SJSA1 (cell line): Measurements from ENCODE around the gene PLA2G2C. TPM values are rescaled to one million over a fixed set of nuclear protein-coding genes. Genes with fewer than 3 reads are reported as not detected.

Experiments used
- DNase-seq, 2 experiments: peaks; one replicate each; pipeline ENCODE4 v3.0.0-alpha.2; 2015 to 2020; ENCODE audit warnings: low spot score in 2 of 2, low read depth in 1 of 2
- H3K27ac ChIP-seq: fragments of 250-450 bp; sonication (Bioruptor Pico); 2 replicates; pipeline ENCODE4 v1.5.1; 2020; ENCODE audit warnings: mild to moderate bottlenecking, moderate library complexity
- H3K27me3 ChIP-seq: fragments of 250-450 bp; sonication (Bioruptor Pico); replicated peaks from 2 replicates; pipeline ENCODE4 v1.5.1; 2020; ENCODE audit warnings: mild to moderate bottlenecking, moderate library complexity
- H3K36me3 ChIP-seq: fragments of 250-450 bp; sonication (Bioruptor Pico); 2 replicates; pipeline ENCODE4 v1.5.1; 2020; ENCODE audit warnings: mild to moderate bottlenecking
- H3K4me1 ChIP-seq: fragments of 250-450 bp; sonication (Bioruptor Pico); replicated peaks from 2 replicates; pipeline ENCODE4 v1.6.1; 2021; ENCODE audit warnings: mild to moderate bottlenecking
- H3K4me3 ChIP-seq: fragments of 250-450 bp; sonication (Bioruptor Pico); 2 replicates; pipeline ENCODE4 v1.5.1; 2020; ENCODE audit warnings: mild to moderate bottlenecking
- H3K9me3 ChIP-seq: fragments of 250-450 bp; sonication (Bioruptor Pico); replicated peaks from 2 replicates; pipeline ENCODE4 v1.5.1; 2020; ENCODE audit warnings: mild to moderate bottlenecking
- total RNA-seq: library from RNA; depleted of rRNA; stranded (reverse); fragments of >200 nt; shearing (Covaris generic); gene quantifications from 2 replicates; pipeline ENCODE4 v1.2.3, GENCODE V29; 2014

PLA2G2C gene
- total RNA-seq, 1 experiment from 2014 or later: not detected

DNA sequence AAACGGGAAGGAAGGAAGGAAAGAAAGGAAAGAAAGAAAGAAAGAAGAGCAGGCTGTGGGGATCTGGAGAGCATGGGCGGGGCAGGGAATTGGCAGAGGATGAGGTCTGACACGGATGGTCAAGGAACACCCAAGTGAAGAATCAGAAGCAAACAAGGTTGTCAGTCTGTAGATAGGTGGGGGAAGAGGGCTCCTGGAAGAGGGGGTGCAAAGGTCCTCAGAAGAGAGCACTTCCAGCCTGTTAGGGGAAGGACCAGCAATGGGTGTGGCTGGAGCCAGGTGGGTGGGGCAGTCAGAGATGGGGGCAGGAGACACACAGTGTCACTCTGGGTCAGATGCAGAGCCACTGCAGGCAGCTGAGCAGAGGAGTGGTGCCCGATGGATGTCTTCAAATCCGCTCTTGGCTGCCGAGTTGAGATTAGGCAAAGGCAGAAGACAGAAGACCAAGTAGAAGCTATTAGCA is 11.0 kb upstream of the PLA2G2C start:
- no peak overlapping the region for H3K4me3 ChIP-seq
- DNase-seq: no peak
- H3K27ac ChIP-seq: no peak overlapping the region
- H3K9me3 ChIP-seq: no peaks in the 10 kb centered on the region
- H3K27me3 ChIP-seq: peaks cover 36% of the 10 kb centered on the region
- no peaks in the 10 kb centered on the region for H3K4me1 ChIP-seq
- no peaks in the 10 kb centered on the region for H3K36me3 ChIP-seq

DNA sequence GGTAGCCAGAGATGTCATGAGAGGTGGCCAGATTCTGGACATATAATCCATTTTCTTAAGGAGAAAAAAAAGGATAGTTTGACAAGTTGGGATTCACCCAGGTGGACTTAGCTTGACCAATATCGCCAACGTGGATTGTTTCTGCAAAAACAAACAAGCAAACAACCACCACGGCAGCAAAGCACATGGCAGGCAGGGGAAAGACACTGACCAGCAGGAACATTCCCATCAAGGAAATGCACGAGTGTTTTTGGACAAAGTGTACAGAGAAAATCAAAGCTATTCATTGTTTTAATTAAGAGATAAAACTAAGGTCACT is 9.1 kb upstream of the PLA2G2C start:
- H3K9me3 ChIP-seq: no peaks in the 10 kb centered on the region
- no peak for DNase-seq

DNA sequence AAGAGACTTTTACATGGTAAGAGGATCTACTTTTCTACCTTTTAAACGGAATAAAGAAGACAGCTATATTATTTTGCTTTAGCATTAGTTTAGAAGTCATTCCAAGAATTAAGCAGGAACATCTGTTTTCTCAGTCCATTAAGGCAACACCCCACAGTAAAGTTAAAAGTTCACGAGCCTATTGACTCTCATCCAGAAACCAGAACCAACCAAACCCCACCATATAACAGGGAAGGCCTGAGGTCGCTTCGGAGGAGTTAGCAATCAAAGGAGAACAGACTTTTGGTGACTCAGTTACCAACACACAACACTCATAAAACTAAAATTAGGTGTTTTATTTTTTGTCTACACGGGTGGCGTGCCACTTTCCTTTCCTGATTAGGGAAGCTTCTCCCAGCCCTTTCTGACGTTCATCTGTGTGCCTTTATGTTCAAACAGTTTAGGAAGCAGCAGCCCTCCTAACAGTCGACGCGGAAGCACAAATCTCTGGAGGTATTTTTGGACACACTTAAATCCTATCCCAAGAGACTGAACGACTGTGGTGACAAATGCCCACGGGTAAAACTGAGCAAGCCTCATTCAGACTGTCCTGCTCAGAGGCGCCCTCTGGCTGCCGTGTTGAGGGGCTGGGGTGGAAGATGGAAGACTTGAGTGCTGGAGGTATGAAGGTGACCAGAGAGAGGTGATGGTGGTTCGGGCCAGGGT is 8.6 kb upstream of the PLA2G2C start:
- Histone ChIP-seq H3K9me3 (no peaks in the 10 kb centered on the region), H3K36me3 (no peaks in the 10 kb centered on the region), H3K27ac (no peak overlapping the region), H3K4me3 (no peak overlapping the region), H3K4me1 (no peaks in the 10 kb centered on the region), H3K27me3 (peaks cover 43% of the 10 kb centered on the region)
- peak; percentile 24 to 59 for DNase-seq

More for the DNA sequence above, 9.1 kb upstream of the PLA2G2C start:
- Histone ChIP-seq H3K4me1 (no peaks in the 10 kb centered on the region), H3K36me3 (no peaks in the 10 kb centered on the region), H3K4me3 (no peak overlapping the region), H3K27me3 (peaks cover 40% of the 10 kb centered on the region), H3K27ac (no peak overlapping the region)

DNA sequence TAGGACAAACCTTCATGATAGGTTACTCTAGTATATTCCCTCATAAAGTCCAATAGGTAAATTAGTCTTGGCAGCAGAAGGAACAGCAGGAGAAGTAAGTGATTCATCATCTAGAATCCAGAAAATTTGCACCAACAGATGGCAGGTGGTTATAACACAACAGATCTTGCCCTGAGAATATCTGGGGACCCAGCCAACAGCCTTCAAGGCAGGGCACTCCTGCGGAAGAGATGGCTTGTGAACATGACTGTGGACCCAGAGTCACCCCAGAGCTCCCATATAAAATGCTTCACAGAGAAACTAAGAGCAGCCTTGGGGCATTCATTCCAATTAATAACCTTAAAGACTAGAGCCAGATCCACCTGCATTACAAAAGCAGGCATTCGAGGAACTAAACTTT is 7.9 kb upstream of the PLA2G2C start:
- no peaks in the 10 kb centered on the region for H3K9me3 ChIP-seq
- no peak overlapping the region for H3K4me3 ChIP-seq
- H3K27me3 ChIP-seq: peaks cover 49% of the 10 kb centered on the region
- H3K27ac ChIP-seq: no peak overlapping the region
- no peak for DNase-seq
- no peaks in the 10 kb centered on the region for H3K4me1 ChIP-seq
- H3K36me3 ChIP-seq: no peaks in the 10 kb centered on the region

DNA sequence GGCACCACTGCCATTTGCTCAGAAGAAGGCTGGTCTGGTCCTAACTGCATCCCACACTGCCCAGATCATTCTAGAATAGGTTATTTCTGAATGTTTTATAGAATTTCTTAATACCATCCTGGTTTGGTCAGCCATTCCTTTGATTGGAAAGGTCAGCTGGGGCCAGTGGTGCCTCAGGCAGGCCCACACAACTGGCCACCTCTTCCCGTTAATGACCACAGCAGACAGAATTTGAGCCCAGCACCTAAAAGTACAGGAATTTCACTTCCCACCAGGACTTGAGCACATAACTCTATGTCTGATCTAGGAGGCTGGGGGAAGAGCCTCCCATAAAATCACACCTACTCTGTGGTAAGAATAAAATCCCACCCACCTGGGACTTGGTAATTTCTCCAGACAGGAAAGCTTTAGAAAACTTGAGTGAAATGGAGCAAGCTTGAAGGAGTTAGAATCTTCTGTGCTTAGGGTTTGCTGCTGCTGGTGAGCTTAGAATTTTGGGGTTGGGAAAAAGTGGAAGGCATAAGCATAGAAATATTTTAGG is 6.6 kb upstream of the PLA2G2C start:
- Histone ChIP-seq H3K27ac (no peak overlapping the region), H3K36me3 (no peaks in the 10 kb centered on the region), H3K4me1 (no peaks in the 10 kb centered on the region), H3K4me3 (no peak overlapping the region), H3K9me3 (no peaks in the 10 kb centered on the region), H3K27me3 (peaks cover 53% of the 10 kb centered on the region)
- no peak for DNase-seq

DNA sequence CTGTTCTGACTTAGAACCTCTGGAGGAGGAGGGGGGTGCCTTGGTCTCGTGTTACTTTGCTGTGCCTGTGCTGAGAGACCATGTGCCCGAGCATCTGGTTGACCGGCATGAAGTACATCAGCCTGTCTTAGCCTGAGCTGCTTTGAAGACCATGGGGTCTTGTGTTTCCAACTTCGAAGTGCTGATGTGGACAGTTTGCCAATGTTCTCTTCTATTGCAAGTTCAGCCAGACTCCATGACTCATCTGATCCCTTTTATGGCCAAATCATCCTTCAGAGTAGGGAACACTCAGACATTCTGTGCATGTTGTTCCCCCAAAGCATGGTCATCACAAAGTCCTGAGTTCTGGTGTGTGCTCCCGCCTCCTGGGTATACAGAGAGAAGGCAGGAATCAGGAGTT is 6.0 kb upstream of the PLA2G2C start:
- Histone ChIP-seq H3K4me3 (no peak overlapping the region), H3K27ac (no peak overlapping the region), H3K27me3 (peaks cover 59% of the 10 kb centered on the region), H3K4me1 (no peaks in the 10 kb centered on the region), H3K36me3 (no peaks in the 10 kb centered on the region), H3K9me3 (no peaks in the 10 kb centered on the region)
- DNase-seq: no peak

DNA sequence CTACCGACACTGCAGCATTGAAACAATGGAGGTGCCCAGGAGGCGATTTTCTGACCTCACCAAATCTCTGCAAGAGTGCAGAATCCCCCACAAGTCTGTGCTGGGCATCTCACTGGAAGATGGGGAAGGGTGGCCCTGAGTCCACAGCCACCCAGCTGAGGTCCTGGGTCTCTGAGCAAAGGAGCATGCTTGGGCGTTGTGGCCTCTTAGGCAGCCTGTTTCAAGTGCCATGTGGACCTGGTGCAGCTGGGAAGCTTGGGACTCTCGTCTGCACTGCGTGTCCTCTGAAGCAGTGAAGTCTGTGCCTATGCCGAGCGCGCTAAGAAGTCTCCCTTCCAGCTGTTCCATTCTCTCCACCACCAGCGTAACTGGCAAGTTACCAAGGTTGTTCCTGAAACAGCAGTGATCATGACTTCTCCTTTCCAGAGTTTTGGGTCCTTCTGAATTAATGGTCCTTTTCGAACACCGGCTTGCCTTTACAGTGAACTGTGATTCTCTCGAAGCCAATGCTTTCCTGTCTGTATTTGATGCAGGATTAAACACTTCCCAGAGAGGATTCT is 5.0 kb upstream of the PLA2G2C start:
- Histone ChIP-seq H3K36me3 (no peaks in the 10 kb centered on the region), H3K27ac (no peak overlapping the region), H3K4me3 (no peak overlapping the region), H3K4me1 (no peaks in the 10 kb centered on the region), H3K9me3 (no peaks in the 10 kb centered on the region), H3K27me3 (peaks cover 69% of the 10 kb centered on the region)
- DNase-seq: no peak

DNA sequence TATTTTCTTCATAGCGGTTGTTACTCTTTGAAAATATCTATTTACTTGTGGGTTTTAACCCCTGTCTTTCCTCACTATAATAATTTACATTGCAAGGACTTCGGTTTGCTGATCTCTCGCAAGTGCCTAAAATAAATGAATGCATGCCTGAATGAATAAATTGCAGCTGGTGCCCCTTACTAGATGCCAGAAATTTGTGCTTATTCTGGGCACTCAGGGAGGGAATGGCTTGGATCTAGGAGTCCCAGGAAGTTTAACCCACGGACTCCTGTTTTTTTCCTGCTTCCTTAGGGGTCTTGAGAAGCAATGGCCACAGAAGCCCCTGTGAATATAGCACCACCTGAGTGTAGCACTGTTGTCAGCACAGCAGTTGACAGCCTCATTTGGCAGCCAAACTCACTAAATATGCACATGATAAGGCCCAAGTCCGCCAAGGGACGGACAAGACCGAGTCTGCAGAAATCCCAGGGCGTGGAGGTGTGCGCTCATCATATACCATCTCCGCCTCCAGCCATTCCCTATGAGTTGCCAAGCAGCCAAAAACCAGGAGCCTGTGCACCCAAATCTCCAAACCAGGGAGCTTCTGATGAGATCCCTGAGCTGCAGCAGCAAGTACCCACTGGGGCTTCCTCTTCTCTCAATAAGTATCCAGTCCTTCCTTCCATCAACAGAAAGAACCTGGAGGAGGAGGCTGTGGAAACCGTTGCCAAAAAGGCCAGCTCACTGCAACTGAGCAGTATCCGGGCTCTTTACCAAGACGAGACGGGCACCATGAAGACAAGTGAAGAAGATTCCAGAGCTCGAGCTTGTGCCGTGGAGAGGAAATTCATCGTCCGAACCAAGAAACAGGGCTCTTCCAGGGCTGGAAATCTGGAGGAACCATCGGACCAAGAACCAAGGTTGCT is 4.2 kb upstream of the PLA2G2C start:
- no peak overlapping the region for H3K4me3 ChIP-seq
- DNase-seq: no peak
- no peaks in the 10 kb centered on the region for H3K9me3 ChIP-seq
- H3K27me3 ChIP-seq: peaks cover 75% of the 10 kb centered on the region
- no peaks in the 10 kb centered on the region for H3K4me1 ChIP-seq
- H3K36me3 ChIP-seq: no peaks in the 10 kb centered on the region
- H3K27ac ChIP-seq: no peak overlapping the region

DNA sequence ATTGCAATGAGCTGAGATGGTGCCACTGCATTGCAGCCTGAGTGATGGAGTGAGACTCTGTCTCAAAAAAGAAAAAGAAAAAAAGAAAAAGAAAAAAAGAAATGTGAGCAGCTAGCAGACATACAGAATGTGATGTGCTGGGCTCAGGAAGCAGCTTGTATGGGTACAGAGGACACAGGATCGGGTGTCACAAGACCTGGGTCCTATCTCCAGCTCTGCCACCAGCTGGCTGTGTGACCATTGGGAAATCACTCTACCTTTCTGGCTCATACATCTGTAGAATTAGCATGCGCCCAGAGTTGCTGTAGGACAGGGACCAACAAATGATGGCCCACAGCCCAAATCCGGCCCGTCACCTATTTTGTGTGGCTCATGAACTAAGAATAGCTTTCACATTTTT is 3.3 kb upstream of the PLA2G2C start:
- no peak overlapping the region for H3K4me3 ChIP-seq
- H3K9me3 ChIP-seq: no peaks in the 10 kb centered on the region
- H3K36me3 ChIP-seq: no peaks in the 10 kb centered on the region
- H3K27ac ChIP-seq: no peak overlapping the region
- peaks cover 81% of the 10 kb centered on the region for H3K27me3 ChIP-seq
- no peak for DNase-seq
- no peaks in the 10 kb centered on the region for H3K4me1 ChIP-seq

DNA sequence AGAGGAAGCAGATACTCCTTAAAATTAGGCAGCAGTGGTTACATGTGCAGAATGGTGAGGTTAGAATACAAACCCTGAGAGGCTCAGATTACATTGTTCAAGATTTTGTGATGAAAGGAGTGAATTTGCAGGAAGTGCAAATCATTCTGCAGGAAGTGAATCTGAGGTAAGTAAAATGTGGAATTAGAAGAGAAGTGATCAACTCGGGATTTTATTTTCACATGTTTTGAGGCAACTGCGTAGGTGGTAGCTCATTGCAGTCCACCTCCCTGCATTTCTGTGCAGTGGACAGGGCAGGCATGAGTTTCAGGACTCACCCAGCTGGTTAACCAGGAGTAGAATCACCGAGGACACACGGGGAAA is 2.1 kb upstream of the PLA2G2C start:
- Histone ChIP-seq H3K4me3 (no peak overlapping the region), H3K4me1 (no peaks in the 10 kb centered on the region), H3K9me3 (no peaks in the 10 kb centered on the region), H3K27me3 (peaks cover 75% of the 10 kb centered on the region), H3K36me3 (no peaks in the 10 kb centered on the region), H3K27ac (no peak overlapping the region)
- no peak for DNase-seq

DNA sequence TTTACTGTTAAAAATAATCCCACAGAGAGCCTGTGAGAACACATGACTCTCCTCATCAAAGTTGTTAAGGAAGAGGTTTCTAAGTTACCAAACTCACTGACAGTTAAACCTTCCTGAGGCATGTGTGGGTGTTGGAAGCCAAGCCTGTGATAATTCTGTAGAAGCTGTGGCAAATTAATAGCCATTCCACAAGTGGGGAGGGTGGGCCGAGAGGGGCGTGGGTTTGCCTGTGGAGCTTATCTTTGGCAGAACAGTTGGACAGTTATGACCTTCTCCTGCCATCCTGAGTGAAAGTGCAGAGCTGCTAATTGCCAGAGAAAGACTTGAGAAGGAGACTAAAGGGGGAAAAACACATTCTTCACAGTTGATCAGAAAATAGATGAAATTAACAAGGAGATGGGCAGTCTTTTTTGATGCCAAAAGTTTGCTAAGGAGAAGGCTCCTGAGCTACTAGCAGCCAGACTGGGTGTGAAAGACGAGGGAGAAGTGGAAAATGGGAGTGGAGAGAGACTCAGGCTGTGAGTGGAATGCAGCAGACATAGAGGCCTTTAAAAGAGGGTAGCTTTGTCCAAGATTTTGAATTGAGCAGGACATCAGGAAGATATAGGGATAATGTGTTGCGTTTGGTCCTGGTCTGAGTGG is 1.6 kb upstream of the PLA2G2C start:
- H3K36me3 ChIP-seq: no peaks in the 10 kb centered on the region
- peaks cover 75% of the 10 kb centered on the region for H3K27me3 ChIP-seq
- H3K9me3 ChIP-seq: no peaks in the 10 kb centered on the region
- no peak for DNase-seq
- no peaks in the 10 kb centered on the region for H3K4me1 ChIP-seq
- no peak overlapping the region for H3K27ac ChIP-seq
- H3K4me3 ChIP-seq: no peak overlapping the region

DNA sequence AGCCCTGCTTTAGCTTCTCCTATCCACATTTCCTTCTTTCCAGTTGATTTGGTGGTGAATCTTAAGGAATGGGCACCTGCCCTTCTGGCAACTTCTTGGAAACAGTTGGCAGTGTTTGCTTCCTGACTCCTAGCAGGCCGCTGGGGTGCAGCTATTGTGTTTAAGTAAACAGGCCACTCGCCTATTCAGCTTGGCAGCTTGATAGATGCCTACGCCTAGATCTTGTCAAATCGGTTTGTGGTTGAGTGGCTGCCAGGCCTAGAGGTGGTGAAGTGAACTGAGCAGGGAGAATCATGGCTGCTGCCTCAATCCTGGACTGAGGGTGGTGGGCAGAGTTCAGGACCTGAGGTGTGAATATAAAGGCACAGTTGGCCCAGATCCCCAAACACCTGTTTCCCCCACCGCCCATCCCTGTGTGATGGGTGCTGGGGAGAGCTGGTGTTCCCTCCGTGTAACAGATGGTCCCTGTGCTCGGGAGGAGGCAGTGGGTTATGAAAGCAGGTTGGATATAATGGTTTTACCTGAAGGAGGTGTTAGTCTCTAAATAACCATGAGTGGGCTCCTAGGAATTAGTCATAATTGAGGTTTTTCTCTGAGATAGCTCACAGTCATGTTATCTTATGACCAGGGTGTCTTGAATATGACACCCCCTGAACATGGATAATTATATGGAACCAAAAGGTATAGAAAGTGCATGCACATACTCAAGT is 940 bp upstream of the PLA2G2C start:
- no peaks in the 10 kb centered on the region for H3K9me3 ChIP-seq
- no peaks in the 10 kb centered on the region for H3K4me1 ChIP-seq
- H3K27me3 ChIP-seq: peaks cover 71% of the 10 kb centered on the region
- no peak for DNase-seq
- no peak overlapping the region for H3K27ac ChIP-seq
- H3K36me3 ChIP-seq: no peaks in the 10 kb centered on the region
- no peak overlapping the region for H3K4me3 ChIP-seq
